Kidney epithelial cell (primary cell): Measurements from ENCODE around the gene CYP1A2. TPM values are rescaled to one million over a fixed set of nuclear protein-coding genes. Genes with fewer than 3 reads are reported as not detected.

Source experiments
- DNase-seq: peaks from one replicate; pipeline ENCODE4 v3.0.0-alpha.2; 2010; ENCODE audit warnings: low read depth
- H3K27me3 ChIP-seq: 2 replicates; pipeline ENCODE4 v1.6.0; 2011; ENCODE audit warnings: low read length; ENCODE audit not compliant: control insufficient read depth, insufficient read depth
- H3K36me3 ChIP-seq: 2 replicates; pipeline ENCODE4 v1.5.1; 2011; ENCODE audit warnings: low read length; ENCODE audit not compliant: control insufficient read depth, insufficient read depth
- H3K4me3 ChIP-seq: 2 replicates; pipeline ENCODE4 v1.5.1; 2011; ENCODE audit warnings: low read depth, mild to moderate bottlenecking, control low read depth, low read length
- CTCF ChIP-seq: IDR thresholded peaks from 2 replicates; pipeline ENCODE4 v1.5.1; 2011; ENCODE audit warnings: mild to moderate bottlenecking, moderate library complexity, low read length, control low read depth, inconsistent platforms; ENCODE audit not compliant: insufficient read depth, poor library complexity, severe bottlenecking
- total RNA-seq: library from RNA; depleted of rRNA; stranded (reverse); fragments of >200 nt; gene quantifications from 2 replicates; pipeline ENCODE4 v1.2.3, GENCODE V29; 2015

The CYP1A2 gene
- total RNA-seq, 1 donor from 2014 or later: not detected

DNA sequence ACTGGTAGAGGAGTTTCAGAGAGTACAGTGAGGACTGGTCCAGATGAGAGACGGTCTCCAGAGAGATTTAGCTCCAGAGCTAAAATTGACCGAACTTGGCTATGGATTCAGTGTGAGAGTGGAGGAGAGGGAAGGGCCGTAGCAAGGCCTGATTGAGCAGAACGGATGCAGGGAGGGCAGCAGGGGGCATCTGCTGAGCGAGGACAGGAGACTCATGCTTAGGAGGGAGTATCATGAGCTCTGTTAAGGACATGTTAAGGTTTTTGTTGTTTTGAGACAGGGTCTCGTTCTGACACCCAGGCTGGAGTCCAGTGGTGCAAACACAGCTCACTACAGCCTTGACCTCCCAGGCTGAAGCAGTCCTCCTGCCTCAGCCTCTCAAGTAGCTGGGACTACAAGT, 56.3 kb downstream of the CYP1A2 start:
- Histone ChIP-seq H3K36me3 (peaks cover 1% of the 10 kb centered on the region), H3K4me3 (no peak overlapping the region), H3K27me3 (no peaks in the 10 kb centered on the region)
- no peak for TF ChIP-seq CTCF
- DNase-seq: no peak

Other genes starting within 250 kb of the CYP1A2 start
- gene ARID3B, start 207.6 kb upstream of the CYP1A2 start, total RNA-seq: 13.1 and 13.4 TPM in 2 replicates
- 96.9 and 104 TPM in 2 replicates for gene CLK3, start 133.0 kb upstream of the CYP1A2 start, total RNA-seq
- gene EDC3, start 52.8 kb upstream of the CYP1A2 start, total RNA-seq: 15.3 and 24.9 TPM in 2 replicates
- gene CYP1A1, start 23.3 kb upstream of the CYP1A2 start, total RNA-seq: 0.33 TPM in 1 of 2 replicates, not detected in the other
- 48.0 and 51.0 TPM in 2 replicates for gene CSK, start 33.2 kb downstream of the CYP1A2 start, total RNA-seq
- not detected in 2 replicates for gene LMAN1L, start 64.0 kb downstream of the CYP1A2 start, total RNA-seq
- not detected in 2 replicates for gene CPLX3, start 77.8 kb downstream of the CYP1A2 start, total RNA-seq
- gene ULK3, start 94.3 kb downstream of the CYP1A2 start, total RNA-seq: 24.0 and 32.0 TPM in 2 replicates
- 93.4 and 107 TPM in 2 replicates for gene SCAMP2, start 124.5 kb downstream of the CYP1A2 start, total RNA-seq
- 39.5 and 45.2 TPM in 2 replicates for gene MPI, start 141.2 kb downstream of the CYP1A2 start, total RNA-seq
- gene FAM219B, start 158.0 kb downstream of the CYP1A2 start, total RNA-seq: 42.2 and 49.3 TPM in 2 replicates
- gene COX5A, start 189.2 kb downstream of the CYP1A2 start, total RNA-seq: 132 and 136 TPM in 2 replicates
- gene RPP25, start 207.9 kb downstream of the CYP1A2 start, total RNA-seq: 9.6 and 12.8 TPM in 2 replicates
- 13.9 and 15.4 TPM in 2 replicates for gene SCAMP5, start 246.7 kb downstream of the CYP1A2 start, total RNA-seq